ENCODE results near the gene MMP10.

- no peak for TF ChIP-seq CTCF (IDR thresholded peaks at IDR 0.05; ENCODE audit: low read depth, low read length)
- no peak for TF ChIP-seq EZH2phosphoT487 (IDR thresholded peaks at IDR 0.05; ENCODE audit: low read depth)
Observed at GRCh38 chr11:102824556-102824955, 44.1 kb upstream of the MMP10 start.

All from OCI-LY3 (cell line).